A673 (cell line): ENCODE data around the gene TMEM39A. TPM values are rescaled to one million over a fixed set of nuclear protein-coding genes. Genes with fewer than 3 reads are reported as not detected.

Source experiments
- BruUV-seq: library from RNA; stranded (reverse); fragments of 400-500 nt; replicated peaks from 2 replicates; lab custom pipeline; 2021; lab: Mats Ljungman, UMichigan
- CTCF ChIA-PET: fragments of 300-600 bp; sonication (Branson Sonifier 250); formaldehyde crosslinking; loops from one replicate; lab custom pipeline; 2022; ENCODE audit warnings: antibody characterized with exemption; lab: Charles Lee
- POLR2A ChIA-PET: fragments of 300-600 bp; sonication (Branson Sonifier 250); formaldehyde crosslinking; loops from one replicate; lab custom pipeline; 2022; ENCODE audit warnings: antibody characterized with exemption; ENCODE audit not compliant: low non-redundant PET; lab: Charles Lee
- DNase-seq: peaks from one replicate; pipeline ENCODE4 v3.0.0-alpha.2; 2015; ENCODE audit warnings: low spot score
- H3K27ac ChIP-seq: fragments of 200-600 bp; sonication (generic); 2 replicates; pipeline ENCODE4 v1.5.1; 2016; ENCODE audit warnings: mixed run types, low read depth, mild to moderate bottlenecking, mixed read lengths, antibody characterized with exemption, low read length; ENCODE audit not compliant: poor library complexity, severe bottlenecking
- H3K27me3 ChIP-seq: fragments of 200-600 bp; sonication (generic); replicated peaks from 2 replicates; pipeline ENCODE4 v1.6.1; 2017; ENCODE audit warnings: mixed run types, low read depth, mild to moderate bottlenecking, mixed read lengths, antibody characterized with exemption, low read length; ENCODE audit not compliant: insufficient read depth, poor library complexity
- H3K36me3 ChIP-seq: fragments of 200-600 bp; sonication (generic); 2 replicates; pipeline ENCODE4 v1.6.1; 2016; ENCODE audit warnings: mixed run types, mild to moderate bottlenecking, mixed read lengths, antibody characterized with exemption, low read length; ENCODE audit not compliant: insufficient read depth, poor library complexity, severe bottlenecking
- H3K4me1 ChIP-seq: fragments of 200-600 bp; sonication (generic); 2 replicates; pipeline ENCODE4 v1.6.1; 2017; ENCODE audit warnings: mixed run types, mild to moderate bottlenecking, mixed read lengths, antibody characterized with exemption, low read length; ENCODE audit not compliant: insufficient read depth, poor library complexity, severe bottlenecking
- H3K4me3 ChIP-seq: fragments of 200-600 bp; sonication (generic); 2 replicates; pipeline ENCODE4 v1.5.1; 2016; ENCODE audit warnings: low read depth, mixed run types, mild to moderate bottlenecking, mixed read lengths, low read length; ENCODE audit not compliant: poor library complexity, severe bottlenecking
- H3K9me3 ChIP-seq: fragments of 200-600 bp; sonication (generic); 2 replicates; pipeline ENCODE4 v1.6.1; 2016; ENCODE audit warnings: mixed run types, low read depth, mild to moderate bottlenecking, mixed read lengths, antibody characterized with exemption, low read length; ENCODE audit not compliant: poor library complexity, severe bottlenecking
- CTCF ChIP-seq: fragments of 300-800, 200-600 bp; sonication (generic); conservative IDR thresholded peaks from 2 replicates; pipeline ENCODE4 v1.5.1; 2017; ENCODE audit warnings: low read depth, mild to moderate bottlenecking, antibody characterized with exemption, low read length, moderate library complexity, mixed read lengths
- EZH2 ChIP-seq: fragments of 200-600 bp; sonication (generic); IDR thresholded peaks from 2 replicates; pipeline ENCODE4 v1.6.1; 2017; ENCODE audit warnings: borderline replicate concordance, low read depth, mild to moderate bottlenecking, mixed read lengths, antibody characterized with exemption, low read length; ENCODE audit not compliant: poor library complexity, severe bottlenecking
- intact Hi-C: fragments of 100-400 bp; cut with micrococcal nuclease; formaldehyde crosslinking; loops from one replicate; pipeline ENCODE4 v1.10.0; 2022; ENCODE audit not compliant: unreplicated experiment
- total RNA-seq: library from RNA; stranded (reverse); gene quantifications from 2 replicates; pipeline ENCODE4 v1.2.3, GENCODE V29; 2021

The TMEM39A gene
- total RNA-seq, 1 experiment from 2014 or later = 37.0 TPM

DNA sequence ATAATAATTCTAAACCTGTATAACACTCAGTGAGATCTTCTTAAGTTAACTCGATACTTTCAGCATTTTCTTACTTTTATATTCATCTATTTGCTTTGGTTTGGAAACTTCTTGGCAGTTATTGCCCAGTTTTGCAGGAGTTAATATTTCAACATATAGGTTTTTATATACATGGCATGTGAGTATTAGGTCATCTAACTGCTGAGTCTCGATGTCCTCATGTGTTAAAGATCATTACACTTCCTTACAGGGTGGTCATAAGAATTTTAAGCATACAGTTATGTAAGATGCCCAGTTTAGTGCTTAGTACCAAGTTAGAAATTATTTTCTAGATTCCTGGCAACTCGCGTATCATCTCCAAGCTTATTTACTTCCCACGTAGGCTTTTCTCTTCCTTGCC, 62.9 kb downstream of the TMEM39A start:
- H3K27me3 ChIP-seq = no peaks in the 10 kb centered on the region
- H3K9me3 ChIP-seq = no peaks in the 10 kb centered on the region
- intact Hi-C loops = no loop called here
- no peak for DNase-seq
- no peak for TF ChIP-seq CTCF
- no peak for TF ChIP-seq EZH2
- no peaks in the 10 kb centered on the region for H3K36me3 ChIP-seq
- no TSS peak for BruUV-seq
- no peak overlapping the region for H3K27ac ChIP-seq
- no peaks in the 10 kb centered on the region for H3K4me1 ChIP-seq
- POLR2A ChIA-PET = no interaction called here
- CTCF ChIA-PET = no interaction called here
- H3K4me3 ChIP-seq = no peak overlapping the region

GRCh38 chr3:119396870-119397269, 66.5 kb downstream of the TMEM39A start:
- Histone ChIP-seq H3K27me3 (no peaks in the 10 kb centered on the region), H3K36me3 (no peaks in the 10 kb centered on the region), H3K27ac (no peak overlapping the region), H3K9me3 (no peaks in the 10 kb centered on the region), H3K4me1 (no peaks in the 10 kb centered on the region), H3K4me3 (no peak overlapping the region)
- no peak for DNase-seq
- intact Hi-C loops = no loop called here
- CTCF ChIA-PET = no interaction called here
- POLR2A ChIA-PET = no interaction called here
- BruUV-seq = no TSS peak
- no peak for TF ChIP-seq EZH2
- no peak for TF ChIP-seq CTCF

DNA sequence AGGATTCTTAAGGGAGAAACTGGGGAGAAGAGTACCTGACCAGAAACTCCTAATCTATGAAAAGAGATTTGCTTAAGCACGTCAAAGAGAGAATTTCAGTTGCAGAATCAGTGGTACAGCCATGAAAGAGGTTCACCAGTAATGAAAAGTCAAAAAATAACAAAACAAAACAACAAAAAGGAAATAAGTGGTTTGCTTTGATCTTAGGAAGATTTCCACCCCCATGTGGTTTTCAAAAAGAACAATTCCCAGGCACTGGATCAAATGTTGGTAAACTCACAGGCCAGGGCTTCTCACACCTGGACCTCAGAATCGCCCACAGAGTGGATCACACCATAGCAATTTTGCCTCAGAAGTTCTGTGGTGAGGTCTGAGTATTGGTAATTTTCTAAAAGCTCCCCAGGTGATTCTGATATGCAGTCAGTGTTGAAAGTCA, 67.5 kb downstream of the TMEM39A start:
- H3K27ac ChIP-seq = no peak overlapping the region
- H3K36me3 ChIP-seq = no peaks in the 10 kb centered on the region
- CTCF ChIA-PET = no interaction called here
- no peak overlapping the region for H3K4me3 ChIP-seq
- no peaks in the 10 kb centered on the region for H3K9me3 ChIP-seq
- POLR2A ChIA-PET = no interaction called here
- H3K4me1 ChIP-seq = no peaks in the 10 kb centered on the region
- no peak for DNase-seq
- intact Hi-C loops = no loop called here
- H3K27me3 ChIP-seq = no peaks in the 10 kb centered on the region
- no TSS peak for BruUV-seq
- TF ChIP-seq CTCF (no peak), EZH2 (no peak)
